Measurements from ENCODE around the gene MUC4. TPM values are rescaled to one million over a fixed set of nuclear protein-coding genes. Genes with fewer than 3 reads are reported as not detected.
"Not testable (repeated sequence)": the region's sequence is repeated elsewhere in the genome, so short reads cannot be mapped to it uniquely, and the experiment has no call there.

MUC4 gene
- polyA plus RNA-seq, 4 donors, result under 0.01 to 5.5 (median 2.1) TPM

GRCh38 chr3:195746346-195746745 is 65.4 kb downstream of the MUC4 start:
- H3K27ac ChIP-seq (ENCODE audit: low read depth in 1 of 3, low read length in 2 of 3), result no peak overlapping the region
- H3K27me3 ChIP-seq (ENCODE audit: control insufficient read depth in 3 of 3, insufficient read depth in 3 of 3, low read length in 3 of 3), result peaks cover 0 to 5% (median 0%) of the 10 kb centered on the region in 3 donors
- no peak for DNase-seq
- H3K36me3 ChIP-seq (ENCODE audit: control insufficient read depth in 3 of 3, insufficient read depth in 2 of 3, low read depth in 1 of 3, low read length in 3 of 3), result peaks cover 0 to 19% (median 0%) of the 10 kb centered on the region in 3 donors
- no peak overlapping the region for H3K4me3 ChIP-seq (ENCODE audit: low read depth in 1 of 3, low read length in 3 of 3)
- peaks cover 0 to 2% (median 0%) of the 10 kb centered on the region in 3 donors for H3K4me1 ChIP-seq (ENCODE audit: control insufficient read depth in 3 of 3, insufficient read depth in 2 of 3, low read depth in 1 of 3, low read length in 2 of 3)
- FAIRE-seq, result no peak
- H3K9me3 ChIP-seq (ENCODE audit: control insufficient read depth in 2 of 2, insufficient read depth in 1 of 2, low read depth in 1 of 2, low read length in 1 of 2), result no peaks in the 10 kb centered on the region
- WGBS, 3 donors, result 78 to 86% (median 84%) methylated on average over 7 to 8 of the region's 8 CpGs

- no peak for FAIRE-seq
Measured at GRCh38 chr3:195744437-195744836, 67.3 kb downstream of the MUC4 start.

GRCh38 chr3:195739561-195740111 is 72.1 kb downstream of the MUC4 start:
- Histone ChIP-seq H3K27ac (ENCODE audit: low read depth in 1 of 3, low read length in 2 of 3) (no peak overlapping the region), H3K4me1 (ENCODE audit: control insufficient read depth in 3 of 3, insufficient read depth in 2 of 3, low read depth in 1 of 3, low read length in 2 of 3) (no peaks in the 10 kb centered on the region), H3K4me3 (ENCODE audit: low read depth in 1 of 3, low read length in 3 of 3) (no peak overlapping the region), H3K27me3 (ENCODE audit: control insufficient read depth in 3 of 3, insufficient read depth in 3 of 3, low read length in 3 of 3) (no peaks in the 10 kb centered on the region), H3K36me3 (ENCODE audit: control insufficient read depth in 3 of 3, insufficient read depth in 2 of 3, low read depth in 1 of 3, low read length in 3 of 3) (peaks cover 2 to 14% (median 13%) of the 10 kb centered on the region in 3 donors), H3K9me3 (ENCODE audit: control insufficient read depth in 2 of 2, insufficient read depth in 1 of 2, low read depth in 1 of 2, low read length in 1 of 2) (no peaks in the 10 kb centered on the region)
- no peak for DNase-seq
- WGBS, 3 donors, result 81 to 84% (median 83%) methylated on average over 13 of the region's 13 CpGs
- FAIRE-seq, result no peak

More at GRCh38 chr3:195744437-195744836, 67.3 kb downstream of the MUC4 start:
- DNase-seq, result no peak
- Histone ChIP-seq H3K4me3 (ENCODE audit: low read depth in 1 of 3, low read length in 3 of 3) (no peak overlapping the region), H3K27me3 (ENCODE audit: control insufficient read depth in 3 of 3, insufficient read depth in 3 of 3, low read length in 3 of 3) (peaks cover 0 to 5% (median 0%) of the 10 kb centered on the region in 3 donors), H3K4me1 (ENCODE audit: control insufficient read depth in 3 of 3, insufficient read depth in 2 of 3, low read depth in 1 of 3, low read length in 2 of 3) (peaks cover 0 to 2% (median 0%) of the 10 kb centered on the region in 3 donors), H3K36me3 (ENCODE audit: control insufficient read depth in 3 of 3, insufficient read depth in 2 of 3, low read depth in 1 of 3, low read length in 3 of 3) (peaks cover 0 to 19% (median 0%) of the 10 kb centered on the region in 3 donors), H3K27ac (ENCODE audit: low read depth in 1 of 3, low read length in 2 of 3) (no peak overlapping the region), H3K9me3 (ENCODE audit: control insufficient read depth in 2 of 2, insufficient read depth in 1 of 2, low read depth in 1 of 2, low read length in 1 of 2) (no peaks in the 10 kb centered on the region)
- 78 to 81% (median 79%) methylated on average over 4 of the region's 4 CpGs for WGBS, 3 donors

GRCh38 chr3:195738274-195739044 is 73.3 kb downstream of the MUC4 start:
- no peaks in the 10 kb centered on the region for H3K4me1 ChIP-seq (ENCODE audit: control insufficient read depth in 3 of 3, insufficient read depth in 2 of 3, low read depth in 1 of 3, low read length in 2 of 3)
- DNase-seq (no peak), FAIRE-seq (no peak)
- no peak overlapping the region for H3K27ac ChIP-seq (ENCODE audit: low read depth in 1 of 3, low read length in 2 of 3)
- WGBS, 3 donors, result 87 to 91% (median 87%) methylated on average over 14 of the region's 14 CpGs
- H3K9me3 ChIP-seq (ENCODE audit: control insufficient read depth in 2 of 2, insufficient read depth in 1 of 2, low read depth in 1 of 2, low read length in 1 of 2), result no peaks in the 10 kb centered on the region
- no peaks in the 10 kb centered on the region for H3K27me3 ChIP-seq (ENCODE audit: control insufficient read depth in 3 of 3, insufficient read depth in 3 of 3, low read length in 3 of 3)
- H3K36me3 ChIP-seq (ENCODE audit: control insufficient read depth in 3 of 3, insufficient read depth in 2 of 3, low read depth in 1 of 3, low read length in 3 of 3), result peaks cover 2 to 18% (median 16%) of the 10 kb centered on the region in 3 donors
- H3K4me3 ChIP-seq (ENCODE audit: low read depth in 1 of 3, low read length in 3 of 3), result no peak overlapping the region

- not testable (repeated sequence) for H3K9me3 ChIP-seq (ENCODE audit: control insufficient read depth in 2 of 2, insufficient read depth in 1 of 2, low read depth in 1 of 2, low read length in 1 of 2); H3K4me1 ChIP-seq (ENCODE audit: control insufficient read depth in 3 of 3, insufficient read depth in 2 of 3, low read depth in 1 of 3, low read length in 2 of 3); DNase-seq; H3K27me3 ChIP-seq (ENCODE audit: control insufficient read depth in 3 of 3, insufficient read depth in 3 of 3, low read length in 3 of 3); H3K4me3 ChIP-seq (ENCODE audit: low read depth in 1 of 3, low read length in 3 of 3); FAIRE-seq; H3K27ac ChIP-seq (ENCODE audit: low read depth in 1 of 3, low read length in 2 of 3)
- 84 to 90% (median 87%) methylated on average over 6 of the region's 6 CpGs for WGBS, 3 donors
- H3K36me3 ChIP-seq (ENCODE audit: control insufficient read depth in 3 of 3, insufficient read depth in 2 of 3, low read depth in 1 of 3, low read length in 3 of 3), result peaks cover 2 to 24% (median 16%) of the 10 kb centered on the region in 3 donors
Measured at GRCh38 chr3:195737782-195738181, 73.9 kb downstream of the MUC4 start.

- no peaks in the 10 kb centered on the region for H3K4me1 ChIP-seq (ENCODE audit: control insufficient read depth in 3 of 3, insufficient read depth in 2 of 3, low read depth in 1 of 3, low read length in 2 of 3)
- DNase-seq (no peak), FAIRE-seq (no peak)
- H3K4me3 ChIP-seq (ENCODE audit: low read depth in 1 of 3, low read length in 3 of 3), result no peak overlapping the region
- H3K36me3 ChIP-seq (ENCODE audit: control insufficient read depth in 3 of 3, insufficient read depth in 2 of 3, low read depth in 1 of 3, low read length in 3 of 3), result peaks cover 2 to 30% (median 16%) of the 10 kb centered on the region in 3 donors
- H3K9me3 ChIP-seq (ENCODE audit: control insufficient read depth in 2 of 2, insufficient read depth in 1 of 2, low read depth in 1 of 2, low read length in 1 of 2), result no peaks in the 10 kb centered on the region
- 86 to 96% (median 91%) methylated on average over 12 of the region's 12 CpGs for WGBS, 3 donors
- H3K27ac ChIP-seq (ENCODE audit: low read depth in 1 of 3, low read length in 2 of 3), result no peak overlapping the region
- H3K27me3 ChIP-seq (ENCODE audit: control insufficient read depth in 3 of 3, insufficient read depth in 3 of 3, low read length in 3 of 3), result no peaks in the 10 kb centered on the region
Measured at GRCh38 chr3:195736866-195737490, 74.8 kb downstream of the MUC4 start.

- H3K4me3 ChIP-seq (ENCODE audit: low read depth in 1 of 3, low read length in 3 of 3), result no peak overlapping the region
- H3K9me3 ChIP-seq (ENCODE audit: control insufficient read depth in 2 of 2, insufficient read depth in 1 of 2, low read depth in 1 of 2, low read length in 1 of 2), result no peaks in the 10 kb centered on the region
- peaks cover 2 to 47% (median 16%) of the 10 kb centered on the region in 3 donors for H3K36me3 ChIP-seq (ENCODE audit: control insufficient read depth in 3 of 3, insufficient read depth in 2 of 3, low read depth in 1 of 3, low read length in 3 of 3)
- no peak for FAIRE-seq
- DNase-seq, result no peak
- H3K27ac ChIP-seq (ENCODE audit: low read depth in 1 of 3, low read length in 2 of 3), result no peak overlapping the region
- 79 to 82% (median 80%) methylated on average over 16 of the region's 16 CpGs for WGBS, 3 donors
- no peaks in the 10 kb centered on the region for H3K27me3 ChIP-seq (ENCODE audit: control insufficient read depth in 3 of 3, insufficient read depth in 3 of 3, low read length in 3 of 3)
- H3K4me1 ChIP-seq (ENCODE audit: control insufficient read depth in 3 of 3, insufficient read depth in 2 of 3, low read depth in 1 of 3, low read length in 2 of 3), result no peaks in the 10 kb centered on the region
Measured at GRCh38 chr3:195735036-195735695, 76.6 kb downstream of the MUC4 start.

GRCh38 chr3:195732940-195733339 is 78.8 kb downstream of the MUC4 start:
- H3K27ac ChIP-seq (ENCODE audit: low read depth in 1 of 3, low read length in 2 of 3), result no peak overlapping the region
- no peaks in the 10 kb centered on the region for H3K9me3 ChIP-seq (ENCODE audit: control insufficient read depth in 2 of 2, insufficient read depth in 1 of 2, low read depth in 1 of 2, low read length in 1 of 2)
- H3K4me3 ChIP-seq (ENCODE audit: low read depth in 1 of 3, low read length in 3 of 3), result no peak overlapping the region
- H3K4me1 ChIP-seq (ENCODE audit: control insufficient read depth in 3 of 3, insufficient read depth in 2 of 3, low read depth in 1 of 3, low read length in 2 of 3), result peaks cover 0 to 18% (median 3%) of the 10 kb centered on the region in 3 donors
- 71 to 85% (median 78%) methylated on average over 12 of the region's 12 CpGs for WGBS, 3 donors
- peaks cover 2 to 56% (median 16%) of the 10 kb centered on the region in 3 donors for H3K36me3 ChIP-seq (ENCODE audit: control insufficient read depth in 3 of 3, insufficient read depth in 2 of 3, low read depth in 1 of 3, low read length in 3 of 3)
- no peaks in the 10 kb centered on the region for H3K27me3 ChIP-seq (ENCODE audit: control insufficient read depth in 3 of 3, insufficient read depth in 3 of 3, low read length in 3 of 3)
- FAIRE-seq (no peak), DNase-seq (no peak)

Measured in small intestine (tissue), 7 donors.